Measurements from ENCODE around the gene COX7A2L.
A peak's percentile ranks its signal among the peaks of the same experiment; 100 is the strongest.
"Not testable (repeated sequence)": the region's sequence is repeated elsewhere in the genome, so short reads cannot be mapped to it uniquely, and the experiment has no call there.

Gene COX7A2L

GRCh38 chr2:42366411-42366810 is 5.4 kb upstream of the COX7A2L start:
- no peak for DNase-seq

- DNase-seq: no peak
Observed at GRCh38 chr2:42364658-42365057, 3.6 kb upstream of the COX7A2L start.

- DNase-seq: no peak
Observed at GRCh38 chr2:42363413-42363812, 2.4 kb upstream of the COX7A2L start.

GRCh38 chr2:42361728-42362283 is 789 bp upstream of the COX7A2L start:
- DNase-seq: no peak

GRCh38 chr2:42360493-42360889 is 526 bp downstream of the COX7A2L start:
- DNase-seq: no peak

GRCh38 chr2:42359965-42360483 is 993 bp downstream of the COX7A2L start:
- peak; percentile 36 for DNase-seq

GRCh38 chr2:42359304-42359964 is 1.6 kb downstream of the COX7A2L start:
- DNase-seq: peak; percentile 26

- DNase-seq: no peak
Observed at GRCh38 chr2:42353792-42354429, 7.1 kb downstream of the COX7A2L start.

- no peak for DNase-seq
Observed at GRCh38 chr2:42351864-42352263, 9.2 kb downstream of the COX7A2L start.

GRCh38 chr2:42350434-42351063 is 10.5 kb downstream of the COX7A2L start:
- DNase-seq: no peak

GRCh38 chr2:42348113-42348805 is 12.8 kb downstream of the COX7A2L start:
- DNase-seq: no peak

GRCh38 chr2:42347518-42347917 is 13.5 kb downstream of the COX7A2L start:
- not testable (repeated sequence) for DNase-seq

GRCh38 chr2:42346856-42347255 is 14.2 kb downstream of the COX7A2L start:
- DNase-seq: not testable (repeated sequence)

- DNase-seq: no peak
Observed at GRCh38 chr2:42345986-42346385, 15.0 kb downstream of the COX7A2L start.

GRCh38 chr2:42342795-42343241 is 18.2 kb downstream of the COX7A2L start:
- DNase-seq: no peak

- DNase-seq: peak; percentile 90
Observed at GRCh38 chr2:42342061-42342794, 18.8 kb downstream of the COX7A2L start.

GRCh38 chr2:42340938-42341636 is 19.9 kb downstream of the COX7A2L start:
- DNase-seq: no peak

GRCh38 chr2:42340045-42340937 is 20.7 kb downstream of the COX7A2L start:
- no peak for DNase-seq

GRCh38 chr2:42339191-42339912 is 21.7 kb downstream of the COX7A2L start:
- DNase-seq: no peak
